B cell (primary cell): ENCODE results near the gene RBPJ.

ENCODE experiments used
- EZH2 ChIP-seq: IDR thresholded peaks from 2 replicates; pipeline ENCODE4 v1.6.1; 2012; ENCODE audit warnings: borderline replicate concordance, low read depth, mild to moderate bottlenecking, moderate library complexity, low read length; ENCODE audit not compliant: insufficient read depth, poor library complexity, severe bottlenecking
- TF ChIP-seq, protein P1 (sequence below): fragments of 200-600 bp; IDR thresholded peaks from one replicate; pipeline ENCODE4 v1.8.0; 2022; ENCODE audit warnings: antibody characterized with exemption, mild to moderate bottlenecking

DNA sequence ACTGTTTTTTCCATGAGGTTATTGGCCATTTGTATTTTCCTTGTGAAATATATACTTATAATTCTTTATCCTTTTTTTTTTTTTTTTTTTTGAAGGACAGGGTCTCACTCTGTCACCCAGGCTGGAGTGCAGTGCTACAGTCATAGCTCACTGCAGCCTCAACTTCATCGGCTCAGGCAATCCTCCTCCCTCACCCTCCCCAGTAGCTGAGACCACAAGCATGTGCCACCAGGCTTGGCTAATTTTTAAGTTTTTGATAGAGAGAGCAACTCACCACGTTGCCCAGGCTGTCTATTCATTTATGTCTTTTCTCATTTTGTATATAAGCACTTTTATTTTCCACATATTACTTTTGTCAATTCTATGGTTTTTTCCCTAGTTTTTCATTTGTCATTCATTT lies 16.8 kb downstream of the RBPJ start:
- TF ChIP-seq, protein P1, sequence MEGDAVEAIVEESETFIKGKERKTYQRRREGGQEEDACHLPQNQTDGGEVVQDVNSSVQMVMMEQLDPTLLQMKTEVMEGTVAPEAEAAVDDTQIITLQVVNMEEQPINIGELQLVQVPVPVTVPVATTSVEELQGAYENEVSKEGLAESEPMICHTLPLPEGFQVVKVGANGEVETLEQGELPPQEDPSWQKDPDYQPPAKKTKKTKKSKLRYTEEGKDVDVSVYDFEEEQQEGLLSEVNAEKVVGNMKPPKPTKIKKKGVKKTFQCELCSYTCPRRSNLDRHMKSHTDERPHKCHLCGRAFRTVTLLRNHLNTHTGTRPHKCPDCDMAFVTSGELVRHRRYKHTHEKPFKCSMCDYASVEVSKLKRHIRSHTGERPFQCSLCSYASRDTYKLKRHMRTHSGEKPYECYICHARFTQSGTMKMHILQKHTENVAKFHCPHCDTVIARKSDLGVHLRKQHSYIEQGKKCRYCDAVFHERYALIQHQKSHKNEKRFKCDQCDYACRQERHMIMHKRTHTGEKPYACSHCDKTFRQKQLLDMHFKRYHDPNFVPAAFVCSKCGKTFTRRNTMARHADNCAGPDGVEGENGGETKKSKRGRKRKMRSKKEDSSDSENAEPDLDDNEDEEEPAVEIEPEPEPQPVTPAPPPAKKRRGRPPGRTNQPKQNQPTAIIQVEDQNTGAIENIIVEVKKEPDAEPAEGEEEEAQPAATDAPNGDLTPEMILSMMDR, result no peak
- TF ChIP-seq EZH2, result no peak
